Hepatocyte (in vitro differentiated cells): ENCODE results near the gene CLCN1. TPM values are rescaled to one million over a fixed set of nuclear protein-coding genes. Genes with fewer than 3 reads are reported as not detected.

Experiments
- DNase-seq: peaks from one replicate; pipeline ENCODE4 v3.0.0-alpha.2; 2016; ENCODE audit warnings: low spot score
- H2AFZ ChIP-seq: fragments of 200-600 bp; sonication (generic); 2 replicates; pipeline ENCODE4 v1.6.0; 2016; ENCODE audit warnings: antibody characterized with exemption, mild to moderate bottlenecking
- H3K27ac ChIP-seq: fragments of 200-600 bp; sonication (generic); 2 replicates; pipeline ENCODE4 v1.5.1; 2016; ENCODE audit warnings: mild to moderate bottlenecking
- H3K27me3 ChIP-seq: fragments of 200-600 bp; sonication (generic); 2 replicates; pipeline ENCODE4 v1.6.1; 2016
- H3K36me3 ChIP-seq: fragments of 200-600 bp; sonication (generic); replicated peaks from 2 replicates; pipeline ENCODE4 v1.5.1; 2016; ENCODE audit warnings: low read depth; ENCODE audit not compliant: insufficient read depth
- H3K4me1 ChIP-seq: fragments of 200-600 bp; sonication (generic); 2 replicates; pipeline ENCODE4 v1.5.1; 2016; ENCODE audit warnings: mild to moderate bottlenecking, moderate library complexity; ENCODE audit not compliant: insufficient read depth
- H3K4me2 ChIP-seq: fragments of 200-600 bp; sonication (generic); 2 replicates; pipeline ENCODE4 v1.6.0; 2016
- H3K4me3 ChIP-seq: fragments of 200-600 bp; sonication (generic); 2 replicates; pipeline ENCODE4 v1.5.1; 2016; ENCODE audit warnings: mild to moderate bottlenecking
- H3K79me2 ChIP-seq: fragments of 200-600 bp; sonication (generic); 2 replicates; pipeline ENCODE4 v1.6.0; 2017; ENCODE audit warnings: mild to moderate bottlenecking
- H3K9me2 ChIP-seq: fragments of 200-600 bp; sonication (generic); replicated peaks from 2 replicates; pipeline ENCODE4 v1.6.0; 2017; ENCODE audit warnings: mild to moderate bottlenecking; ENCODE audit not compliant: insufficient read depth
- H3K9me3 ChIP-seq: fragments of 200-600 bp; sonication (generic); 2 replicates; pipeline ENCODE4 v1.5.1; 2016; ENCODE audit warnings: low read depth, mild to moderate bottlenecking
- H4K20me1 ChIP-seq: fragments of 200-600 bp; sonication (generic); 2 replicates; pipeline ENCODE4 v1.6.0; 2016; ENCODE audit warnings: mild to moderate bottlenecking; ENCODE audit not compliant: insufficient read depth, poor library complexity, severe bottlenecking
- EZH2 ChIP-seq: fragments of 200-600 bp; sonication (generic); IDR thresholded peaks from 2 replicates; pipeline ENCODE4 v1.6.1; 2016; ENCODE audit warnings: antibody characterized with exemption, mild to moderate bottlenecking, borderline replicate concordance
- EZH2phosphoT487 ChIP-seq: fragments of 200-600 bp; sonication (generic); IDR thresholded peaks from one replicate; pipeline ENCODE4 v1.6.1; 2018; ENCODE audit warnings: antibody characterized with exemption, mild to moderate bottlenecking, low read depth, moderate library complexity; ENCODE audit not compliant: unreplicated experiment, severe bottlenecking
- WGBS: methylation state at CpG from one replicate; pipeline ENCODE4 v1.1.6; 2016; ENCODE audit warnings: low lambda C conversion rate; ENCODE audit errors: missing lambda C conversion rate; 5-methylcytosine and 5-hydroxymethylcytosine counted together
- polyA plus RNA-seq: library from polyadenylated mRNA; unstranded; fragments of >200 nt; fragmentation: Nextera tagmentation; extraction: Ambion mirVana; gene quantifications from 2 replicates; pipeline ENCODE4 v1.2.1, GENCODE V29; 2016
- total RNA-seq: library from RNA; depleted of rRNA; stranded (reverse); fragments of >200 nt; gene quantifications from 2 replicates; pipeline ENCODE4 v1.2.3, GENCODE V29; 2014
- TF ChIP-seq, protein P1 (sequence below): fragments of 200-600 bp; sonication (generic); IDR thresholded peaks from 2 replicates; pipeline ENCODE4 v1.5.1; 2016; ENCODE audit warnings: antibody characterized with exemption, mild to moderate bottlenecking; ENCODE audit not compliant: poor library complexity

Gene CLCN1
- total and polyA plus RNA-seq, 2 experiments from 2014 or later: 0.07 TPM; not detected in 1

DNA sequence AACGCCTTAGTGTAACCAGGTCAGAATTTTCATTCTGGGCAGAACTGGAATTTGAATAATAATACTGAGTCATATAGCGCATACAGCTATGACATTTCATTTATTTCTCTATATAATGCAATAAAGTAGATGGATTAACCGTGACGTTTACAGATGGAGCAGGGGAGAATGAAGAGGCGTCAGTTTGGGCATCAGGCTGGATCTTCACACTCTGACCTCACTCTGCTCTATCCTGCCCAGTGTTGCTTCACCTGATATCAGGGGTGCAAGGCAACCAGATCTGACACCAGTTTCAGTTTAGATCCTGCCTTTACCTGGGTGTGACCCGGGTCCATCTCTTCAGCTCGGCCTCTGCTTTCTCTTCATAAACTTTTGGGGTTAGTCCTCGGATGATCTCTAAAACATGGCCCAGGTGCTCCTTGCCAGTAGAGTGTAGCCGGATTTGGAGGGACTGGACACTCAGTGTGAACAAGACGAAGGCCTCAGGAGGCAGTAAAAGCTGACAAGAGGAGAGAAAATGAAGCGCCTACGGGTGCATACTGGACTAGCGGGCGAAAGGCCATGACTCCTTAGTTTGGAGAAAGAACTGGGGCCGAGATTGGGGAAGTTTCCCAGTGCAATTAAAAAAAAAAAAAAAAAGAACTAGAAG lies 63.8 kb downstream of the CLCN1 start:
- Histone ChIP-seq H3K9me2 (no peaks in the 10 kb centered on the region), H3K4me1 (peaks cover 35% of the 10 kb centered on the region), H3K4me3 (peak overlapping the region; percentile 33), H3K9me3 (no peaks in the 10 kb centered on the region), H4K20me1 (peaks cover 29% of the 10 kb centered on the region), H3K27me3 (no peaks in the 10 kb centered on the region), H3K36me3 (no peaks in the 10 kb centered on the region), H3K27ac (peak overlapping the region; percentile 100), H3K79me2 (peaks cover 44% of the 10 kb centered on the region), H3K4me2 (peak overlapping the region; percentile 89), H2AFZ (peak overlapping the region; percentile 29)
- DNase-seq: no peak
- 39% methylated on average over 15 of the region's 15 CpGs for WGBS
- TF ChIP-seq EZH2 (no peak), EZH2phosphoT487 (no peak)
- TF ChIP-seq, protein P1, sequence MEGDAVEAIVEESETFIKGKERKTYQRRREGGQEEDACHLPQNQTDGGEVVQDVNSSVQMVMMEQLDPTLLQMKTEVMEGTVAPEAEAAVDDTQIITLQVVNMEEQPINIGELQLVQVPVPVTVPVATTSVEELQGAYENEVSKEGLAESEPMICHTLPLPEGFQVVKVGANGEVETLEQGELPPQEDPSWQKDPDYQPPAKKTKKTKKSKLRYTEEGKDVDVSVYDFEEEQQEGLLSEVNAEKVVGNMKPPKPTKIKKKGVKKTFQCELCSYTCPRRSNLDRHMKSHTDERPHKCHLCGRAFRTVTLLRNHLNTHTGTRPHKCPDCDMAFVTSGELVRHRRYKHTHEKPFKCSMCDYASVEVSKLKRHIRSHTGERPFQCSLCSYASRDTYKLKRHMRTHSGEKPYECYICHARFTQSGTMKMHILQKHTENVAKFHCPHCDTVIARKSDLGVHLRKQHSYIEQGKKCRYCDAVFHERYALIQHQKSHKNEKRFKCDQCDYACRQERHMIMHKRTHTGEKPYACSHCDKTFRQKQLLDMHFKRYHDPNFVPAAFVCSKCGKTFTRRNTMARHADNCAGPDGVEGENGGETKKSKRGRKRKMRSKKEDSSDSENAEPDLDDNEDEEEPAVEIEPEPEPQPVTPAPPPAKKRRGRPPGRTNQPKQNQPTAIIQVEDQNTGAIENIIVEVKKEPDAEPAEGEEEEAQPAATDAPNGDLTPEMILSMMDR: no peak

DNA sequence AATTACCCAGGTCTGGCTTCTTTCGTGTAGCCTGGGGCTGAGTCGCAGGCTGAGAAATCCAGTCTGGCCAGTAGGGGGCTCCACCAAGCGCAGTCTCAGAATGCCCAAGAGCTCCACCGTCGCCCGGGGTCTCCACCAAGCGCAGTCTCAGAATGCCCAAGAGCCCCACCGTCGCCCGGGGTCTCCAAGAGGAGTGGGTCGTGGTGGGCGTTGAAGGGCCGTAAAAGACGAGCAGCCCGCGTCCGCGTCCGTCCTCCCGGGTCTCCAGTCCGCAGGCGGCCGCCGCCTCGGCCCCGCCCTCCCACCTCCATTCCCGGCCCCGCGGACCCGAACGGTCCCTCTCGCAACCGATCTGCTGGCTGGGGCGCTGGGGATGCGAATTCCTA lies 64.3 kb downstream of the CLCN1 start:
- H3K4me1 ChIP-seq: peaks cover 40% of the 10 kb centered on the region
- peak overlapping the region; percentile 85 for H2AFZ ChIP-seq
- H3K79me2 ChIP-seq: peaks cover 49% of the 10 kb centered on the region

DNA sequence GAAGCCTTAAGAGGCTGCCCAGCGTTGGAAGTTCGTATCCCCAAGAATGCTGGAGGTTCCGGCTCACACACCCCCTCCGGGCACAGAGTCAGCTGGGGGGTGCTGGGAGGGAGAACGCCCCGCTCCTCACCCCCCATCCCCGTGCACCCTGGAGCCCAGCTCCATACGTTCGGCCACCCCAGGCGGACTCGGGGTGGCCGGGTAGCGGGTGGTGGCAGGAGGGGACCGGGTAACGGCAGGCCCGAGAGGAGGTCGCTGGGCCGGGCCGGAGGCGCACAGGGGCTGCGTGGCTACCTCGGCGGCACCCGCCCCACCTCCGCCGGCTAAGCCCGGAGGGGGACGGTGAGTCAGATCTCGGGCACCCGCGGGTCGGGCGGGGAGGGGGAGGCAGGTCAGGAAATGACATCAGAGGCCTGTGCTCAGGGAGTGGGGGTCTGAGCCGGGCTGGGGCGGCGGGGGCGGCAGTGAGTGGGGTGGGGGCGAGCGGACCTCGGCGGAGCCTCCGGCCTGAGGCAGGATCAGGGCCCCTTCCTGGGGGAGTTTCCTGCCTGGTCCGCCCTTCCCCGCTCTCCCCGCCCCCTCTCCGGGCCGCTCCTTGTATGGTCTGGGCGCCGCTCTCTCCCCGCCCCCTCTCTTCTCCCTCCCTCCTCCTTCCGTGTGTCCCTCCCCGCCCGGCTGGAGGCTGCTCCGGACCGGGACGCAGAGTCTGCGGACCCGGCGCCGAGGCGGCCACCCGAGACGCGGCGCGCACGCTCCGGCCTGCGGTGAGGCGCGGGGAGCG lies 64.9 kb downstream of the CLCN1 start, which contains the start of gene ZYX:
Gene ZYX, plus strand, starts transcription at position 700 of the 781 bp plus-strand sequence. CDS start 227 bp downstream, outside the sequence.
- peak within 1 kb of the TSS; percentile 89 for H3K4me2 ChIP-seq
- TF ChIP-seq, protein P1: no peak
- TF ChIP-seq EZH2 (no peak), EZH2phosphoT487 (no peak)
- H3K27me3 ChIP-seq: no peaks in the 10 kb centered on the region
- peaks cover 37% of the 10 kb centered on the region for H4K20me1 ChIP-seq
- H2AFZ ChIP-seq: peak within 1 kb of the TSS; percentile 89
- H3K36me3 ChIP-seq: no peaks in the 10 kb centered on the region
- no peaks in the 10 kb centered on the region for H3K9me2 ChIP-seq
- H3K9me3 ChIP-seq: no peaks in the 10 kb centered on the region
- 2% methylated on average over 40 of the region's 72 CpGs for WGBS
- peak; percentile 97 for DNase-seq
- H3K4me1 ChIP-seq: peaks cover 41% of the 10 kb centered on the region
- H3K79me2 ChIP-seq: peaks cover 53% of the 10 kb centered on the region
- H3K4me3 ChIP-seq: peak within 1 kb of the TSS; percentile 100
- peak within 1 kb of the TSS; percentile 100 for H3K27ac ChIP-seq

More for the DNA sequence above, 64.3 kb downstream of the CLCN1 start:
- no peaks in the 10 kb centered on the region for H3K9me3 ChIP-seq
- H3K27ac ChIP-seq: peak overlapping the region; percentile 100
- no peaks in the 10 kb centered on the region for H3K36me3 ChIP-seq
- H4K20me1 ChIP-seq: peaks cover 34% of the 10 kb centered on the region
- H3K9me2 ChIP-seq: no peaks in the 10 kb centered on the region
- no peaks in the 10 kb centered on the region for H3K27me3 ChIP-seq
- WGBS: 0% methylated on average over 29 of the region's 35 CpGs
- peak overlapping the region; percentile 89 for H3K4me2 ChIP-seq
- H3K4me3 ChIP-seq: peak overlapping the region; percentile 100
- TF ChIP-seq, protein P1: peak; percentile 95
- TF ChIP-seq EZH2: no peak
- DNase-seq: peak; percentile 93
